ENCODE measurements around the gene TTC7B.
A peak's percentile ranks its signal among the peaks of the same experiment; 100 is the strongest.

TTC7B gene

GRCh38 chr14:90599748-90600507, 216.3 kb downstream of the TTC7B start:
- DNase-seq (ENCODE audit: low spot score): no peak

DNA sequence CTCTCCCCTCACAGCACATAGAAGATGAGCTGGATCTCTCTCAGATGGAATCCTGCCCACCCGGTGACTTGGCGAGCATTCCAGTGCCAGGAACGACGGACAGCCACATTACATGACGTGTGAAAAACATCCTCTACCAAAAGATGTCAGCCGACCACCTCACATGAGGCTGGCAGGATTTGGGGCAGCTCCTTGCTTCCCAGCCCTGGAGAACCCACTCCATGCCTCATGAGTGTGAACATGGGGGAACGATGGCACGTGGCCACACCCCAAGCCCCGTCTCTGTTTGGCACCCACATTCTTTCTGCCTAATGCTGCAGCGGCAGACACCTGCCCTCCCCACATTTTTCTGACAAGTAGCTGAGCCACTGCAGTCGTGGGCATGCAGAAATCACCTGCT, 216.9 kb downstream of the TTC7B start:
- DNase-seq (ENCODE audit: low spot score): no peak

DNA sequence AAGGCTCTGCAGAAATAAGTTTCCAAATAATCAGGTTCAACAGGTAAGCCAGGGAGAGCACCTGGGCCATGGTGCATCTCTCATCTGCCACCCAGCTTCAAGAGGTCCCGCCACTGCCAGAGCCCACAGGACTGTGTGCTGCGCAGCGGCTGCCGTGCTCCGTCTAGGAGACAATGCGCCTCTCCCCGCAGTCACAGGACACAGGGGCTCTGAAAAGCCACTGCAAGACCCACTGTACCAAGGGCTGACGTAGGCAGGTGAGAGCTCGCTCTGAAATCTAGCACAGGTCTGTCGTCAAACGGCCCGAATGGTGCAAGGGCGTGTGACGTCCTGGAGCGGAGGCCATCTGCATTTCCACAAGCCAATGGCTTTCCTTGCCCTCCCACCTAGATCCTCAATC, 218.3 kb downstream of the TTC7B start:
- no peak for DNase-seq (ENCODE audit: low spot score)

GRCh38 chr14:90596733-90597132, 219.5 kb downstream of the TTC7B start:
- DNase-seq (ENCODE audit: low spot score): no peak

- no peak for DNase-seq (ENCODE audit: low spot score)
Observed at GRCh38 chr14:90593254-90594040, 222.8 kb downstream of the TTC7B start.

GRCh38 chr14:90592655-90593054, 223.6 kb downstream of the TTC7B start:
- no peak for DNase-seq (ENCODE audit: low spot score)

DNA sequence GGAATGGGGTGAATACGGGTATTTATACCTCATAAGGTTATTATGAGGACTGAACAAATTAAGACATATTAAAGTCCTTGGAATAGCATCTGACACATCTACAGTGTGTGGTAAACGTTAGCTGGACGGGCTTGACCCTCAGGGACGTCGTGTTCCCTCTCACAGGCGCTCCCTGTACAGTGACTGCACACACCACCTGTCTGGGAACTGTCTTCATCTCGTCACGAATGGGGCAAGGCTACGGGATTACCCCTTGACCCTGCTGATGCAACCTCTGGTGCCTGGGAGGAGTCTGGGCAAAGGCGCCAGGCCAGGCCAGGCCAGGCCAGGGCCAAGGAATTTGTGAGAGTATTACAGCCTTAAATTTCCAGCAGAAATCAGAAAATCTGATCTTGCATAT, 228.3 kb downstream of the TTC7B start:
- no peak for DNase-seq (ENCODE audit: low spot score)

DNA sequence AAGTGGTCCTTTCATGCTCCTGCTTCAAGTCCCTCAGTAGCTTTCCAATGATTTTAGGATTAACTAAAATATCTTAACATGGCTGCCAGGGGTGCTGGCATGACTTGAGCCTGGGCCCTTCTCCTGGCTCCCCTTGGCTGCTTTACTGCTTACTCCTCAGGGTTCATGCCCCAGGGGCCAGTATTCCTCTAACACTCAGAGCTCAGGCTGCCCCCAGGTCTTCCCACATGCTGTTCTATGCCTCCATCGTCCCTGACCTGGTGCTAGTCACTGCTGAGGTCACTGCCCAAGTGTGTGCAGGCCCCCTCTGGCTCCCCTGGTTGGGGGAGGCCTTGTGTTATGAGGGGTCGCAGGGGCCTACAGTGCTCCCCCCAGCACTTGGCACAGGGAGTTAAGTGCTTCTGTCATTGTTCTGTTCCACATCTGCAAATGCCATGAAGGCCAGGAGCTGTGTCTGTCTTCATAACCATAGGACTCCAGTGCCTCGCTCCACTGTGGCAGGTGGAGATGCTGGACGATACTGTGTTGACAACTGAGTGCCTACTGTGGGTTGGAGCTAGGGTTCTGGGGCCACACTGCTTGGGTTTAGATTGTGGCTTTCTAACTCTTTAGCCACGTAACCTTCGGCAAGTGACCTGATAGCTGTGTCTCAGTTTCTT, 228.8 kb downstream of the TTC7B start:
- DNase-seq (ENCODE audit: low spot score): no peak

DNA sequence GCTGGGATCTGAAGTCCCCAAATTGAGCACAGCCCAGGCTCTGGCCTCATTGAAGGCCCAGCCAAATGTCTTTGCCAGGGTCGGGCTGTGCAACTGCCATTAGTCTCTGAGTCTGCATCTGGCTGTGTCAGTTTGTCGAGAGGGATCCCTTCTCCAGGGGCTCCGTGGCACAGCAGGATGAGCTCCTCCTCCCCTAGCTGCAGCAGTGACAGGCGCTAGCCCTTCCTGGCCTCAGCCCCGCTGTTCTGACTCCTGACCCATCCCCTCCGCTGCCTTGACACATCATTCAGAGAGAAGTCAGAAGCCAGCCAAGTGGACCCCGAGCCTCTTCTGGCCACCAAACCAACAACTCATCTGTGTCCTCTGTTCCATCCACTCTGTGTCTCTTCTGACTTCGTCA, 231.1 kb downstream of the TTC7B start:
- DNase-seq (ENCODE audit: low spot score): no peak

- DNase-seq (ENCODE audit: low spot score): no peak
Observed at GRCh38 chr14:90583916-90584605, 232.2 kb downstream of the TTC7B start.

DNA sequence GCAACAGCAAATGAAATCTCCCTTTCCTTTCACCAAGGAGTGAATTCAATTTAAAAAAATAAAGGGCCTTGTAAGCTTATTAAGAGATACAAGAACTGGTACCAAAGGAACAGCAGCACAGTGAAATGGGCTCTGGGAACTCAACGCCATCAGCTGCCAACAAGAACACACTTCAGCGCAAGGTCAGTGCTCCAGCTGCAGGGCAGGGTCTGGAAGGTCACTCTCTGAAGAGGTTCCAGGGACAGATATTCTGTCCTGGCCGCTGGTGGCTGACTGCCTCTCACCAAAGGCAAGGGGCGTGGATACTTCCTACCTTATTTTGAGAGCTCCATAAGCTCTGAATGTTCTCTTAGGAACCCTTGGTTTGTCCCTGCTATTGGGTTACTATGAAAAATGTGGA, 232.8 kb downstream of the TTC7B start:
- no peak for DNase-seq (ENCODE audit: low spot score)

- no peak for DNase-seq (ENCODE audit: low spot score)
Observed at GRCh38 chr14:90582166-90582565, 234.1 kb downstream of the TTC7B start.

- no peak for DNase-seq (ENCODE audit: low spot score)
Observed at GRCh38 chr14:90581745-90582144, 234.5 kb downstream of the TTC7B start.

DNA sequence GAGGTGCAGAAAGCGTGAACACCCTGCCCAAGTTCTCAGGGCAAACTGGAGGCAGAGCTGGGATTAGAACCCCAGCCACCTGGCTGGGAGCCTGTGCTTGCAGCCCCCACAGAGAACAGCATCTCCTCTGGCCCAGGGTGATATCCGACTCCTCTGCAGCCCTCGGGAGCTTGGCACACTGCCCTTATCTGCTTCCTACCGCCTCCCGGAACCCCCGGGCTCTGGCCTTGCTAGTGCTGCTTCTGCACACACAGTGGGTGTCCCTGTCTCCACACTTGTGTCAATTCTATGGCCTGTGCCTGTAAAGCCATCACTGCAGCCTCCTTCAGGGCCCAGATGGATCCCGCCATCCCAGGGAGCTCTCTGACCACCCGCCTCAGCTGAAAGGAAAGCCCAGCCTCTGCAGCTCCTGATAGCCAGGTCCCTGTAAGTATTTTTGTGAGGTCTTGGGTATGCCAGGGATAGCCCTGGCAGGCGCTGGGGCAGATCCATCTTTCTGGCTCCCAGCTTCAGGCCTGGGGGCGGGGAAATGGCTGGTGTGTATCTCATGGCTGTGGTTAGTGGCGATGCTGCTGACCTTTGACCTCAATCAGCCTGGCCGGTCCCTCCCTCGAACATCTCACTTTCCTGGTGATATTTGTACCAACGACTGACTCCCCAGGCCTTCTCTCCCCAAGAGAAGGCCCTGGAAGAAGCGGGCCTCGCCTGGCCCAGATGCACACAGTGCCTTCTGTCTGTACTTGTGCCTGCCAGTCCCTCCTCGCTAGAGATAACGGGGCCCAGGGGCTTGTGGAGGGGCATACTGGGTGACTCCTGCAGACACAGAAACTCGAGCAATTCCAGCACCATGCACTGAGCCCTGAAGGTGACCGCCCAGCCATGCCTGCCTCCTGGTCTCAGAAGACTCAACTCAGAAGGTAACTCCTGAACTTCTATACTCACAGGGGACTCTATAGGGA, 235.6 kb downstream of the TTC7B start:
- DNase-seq (ENCODE audit: low spot score): no peak

DNA sequence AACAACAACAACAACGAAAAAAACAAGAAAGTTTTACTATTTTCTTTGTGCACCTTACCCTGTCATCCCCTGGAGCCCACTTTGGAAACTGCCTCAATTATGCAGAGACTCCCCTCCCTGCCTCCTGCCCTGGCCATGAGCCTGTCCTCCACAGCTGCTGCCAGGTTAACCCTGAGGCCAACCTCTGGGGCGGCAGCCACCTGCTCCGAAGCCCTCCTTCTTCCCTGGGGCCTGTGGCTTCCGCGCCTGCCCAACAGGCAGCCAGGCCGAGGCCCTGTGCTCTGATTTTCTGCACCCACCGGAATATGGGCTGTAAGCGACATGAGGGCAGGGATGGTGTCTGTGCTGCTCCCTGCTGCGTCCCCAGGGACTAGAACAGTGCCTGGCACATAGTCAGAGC, 236.4 kb downstream of the TTC7B start:
- DNase-seq (ENCODE audit: low spot score): no peak

DNA sequence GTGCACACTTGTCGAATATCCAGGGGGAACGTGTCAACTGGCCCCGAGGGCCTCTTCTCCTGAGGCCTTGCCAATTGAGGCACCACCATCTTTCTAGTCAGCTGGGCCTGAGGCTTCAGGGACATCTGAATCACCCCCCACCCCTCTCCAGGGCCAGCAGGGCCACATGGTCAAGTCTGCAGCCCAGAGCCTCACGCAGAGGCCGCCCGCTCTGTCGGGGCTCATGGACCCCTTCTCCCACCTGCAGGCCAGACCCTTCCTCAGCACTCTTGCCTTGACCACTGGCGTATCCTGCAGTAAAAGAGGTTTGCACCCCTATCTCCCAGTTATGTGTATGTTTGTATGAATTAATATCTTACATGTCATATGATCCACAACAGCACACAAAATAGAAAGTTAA, 237.1 kb downstream of the TTC7B start:
- no peak for DNase-seq (ENCODE audit: low spot score)

GRCh38 chr14:90578283-90578985, 237.8 kb downstream of the TTC7B start:
- DNase-seq (ENCODE audit: low spot score): no peak

GRCh38 chr14:90577661-90578282, 238.5 kb downstream of the TTC7B start:
- no peak for DNase-seq (ENCODE audit: low spot score)

DNA sequence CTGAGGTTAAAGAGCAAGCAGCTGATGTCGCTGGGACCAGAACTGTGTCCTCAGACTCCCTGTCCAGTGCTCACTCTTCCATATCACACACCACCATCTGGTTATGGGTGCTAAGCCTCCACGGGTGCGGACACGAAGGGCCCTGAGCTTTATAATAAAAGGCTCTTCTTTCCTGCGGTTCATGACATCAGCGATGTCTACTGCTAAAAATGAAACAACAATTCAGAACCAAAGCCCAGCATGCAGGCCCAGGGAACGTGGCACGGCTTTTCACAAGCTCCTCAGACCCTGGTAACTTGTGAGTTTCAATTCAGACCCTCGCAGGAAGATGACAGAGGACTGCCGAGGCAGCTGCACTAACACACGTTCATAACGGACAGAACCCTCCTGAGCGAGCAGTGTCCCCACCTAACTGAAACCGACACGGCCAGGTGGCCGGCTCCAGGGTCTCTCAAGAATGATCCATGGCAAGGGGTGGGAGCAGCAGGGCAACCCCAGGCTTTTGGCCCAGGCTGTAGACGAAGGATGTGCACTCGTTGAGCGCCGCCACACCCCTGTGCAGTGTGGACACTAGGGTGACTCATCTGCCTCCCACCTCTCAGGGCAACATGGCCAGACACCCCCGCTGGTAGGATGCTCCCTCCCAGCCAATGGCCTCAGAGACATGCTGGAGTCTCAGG, 239.1 kb downstream of the TTC7B start:
- DNase-seq (ENCODE audit: low spot score): no peak

- DNase-seq (ENCODE audit: low spot score): peak; percentile 52
Observed at GRCh38 chr14:90576581-90576980, 239.6 kb downstream of the TTC7B start.

All from GM03348 (cell line).